CD4-positive, alpha-beta memory T cell (primary cell): ENCODE data around the gene ZNF407. TPM values are rescaled to one million over a fixed set of nuclear protein-coding genes. Genes with fewer than 3 reads are reported as not detected.
"Not testable (repeated sequence)": the region's sequence is repeated elsewhere in the genome, so short reads cannot be mapped to it uniquely, and the experiment has no call there.

ENCODE experiments used
- CTCF ChIA-PET: fragments of 350-600 bp; sonication (Branson Sonifier 250); formaldehyde crosslinking; loops from one replicate; lab custom pipeline; 2021; ENCODE audit warnings: inconsistent platforms; ENCODE audit not compliant: partially characterized antibody; lab: Charles Lee
- POLR2A ChIA-PET: fragments of 350-600 bp; sonication (Branson Sonifier 250); formaldehyde crosslinking; loops from one replicate; lab custom pipeline; 2021; ENCODE audit not compliant: partially characterized antibody; lab: Charles Lee
- DNase-seq, 5 donors: peaks; one replicate each; pipeline versions ENCODE4 v3.0.0 to v3.0.0-alpha.2; 2020 to 2022; ENCODE audit warnings: mixed read lengths in 1 of 5
- H3K27ac ChIP-seq: one replicate; pipeline ENCODE4 v1.7.0; 2013; ENCODE audit warnings: low read depth, low read length
- H3K27me3 ChIP-seq: 2 replicates; pipeline ENCODE4 v1.7.0; 2013; ENCODE audit warnings: mild to moderate bottlenecking, low read length, moderate library complexity; ENCODE audit not compliant: insufficient read depth
- H3K36me3 ChIP-seq: 2 replicates; pipeline ENCODE4 v1.7.0; 2013; ENCODE audit warnings: mild to moderate bottlenecking, low read length, moderate library complexity; ENCODE audit not compliant: insufficient read depth
- H3K4me1 ChIP-seq: 2 replicates; pipeline ENCODE4 v1.7.0; 2013; ENCODE audit warnings: mild to moderate bottlenecking, low read length, moderate library complexity; ENCODE audit not compliant: insufficient read depth
- H3K4me3 ChIP-seq, 2 donors: one replicate each; pipeline ENCODE4 v1.7.0; 2013; ENCODE audit warnings: low read length in 2 of 2, mild to moderate bottlenecking in 1 of 2
- H3K9me3 ChIP-seq, 2 donors: one replicate each; pipeline ENCODE4 v1.7.0; 2013; ENCODE audit warnings: low read length in 2 of 2, control low read depth in 1 of 2; ENCODE audit not compliant: control insufficient read depth in 1 of 2
- H3K27ac Mint-ChIP-seq, 7 donors: one replicate each; pipeline ENCODE4 v1.8.0; 2020 to 2021; ENCODE audit warnings: mixed read lengths in 7 of 7, mild to moderate bottlenecking in 6 of 7, inconsistent platforms in 3 of 7, moderate library complexity in 3 of 7
- H3K27me3 Mint-ChIP-seq, 2 donors: one replicate each; pipeline ENCODE4 v1.8.0; 2020 to 2021; ENCODE audit warnings: mixed read lengths in 2 of 2
- H3K36me3 Mint-ChIP-seq, 2 donors: one replicate each; pipeline ENCODE4 v1.8.0; 2020 to 2021; ENCODE audit warnings: mixed read lengths in 2 of 2, inconsistent platforms in 1 of 2, mild to moderate bottlenecking in 1 of 2
- H3K4me1 Mint-ChIP-seq, 4 donors: one replicate each; pipeline ENCODE4 v1.8.0; 2020 to 2021; ENCODE audit warnings: mixed read lengths in 4 of 4, mild to moderate bottlenecking in 1 of 4
- H3K4me3 Mint-ChIP-seq, 8 donors: one replicate each; pipeline ENCODE4 v1.8.0; 2020 to 2021; ENCODE audit warnings: mixed read lengths in 8 of 8, mild to moderate bottlenecking in 7 of 8, moderate library complexity in 6 of 8, inconsistent platforms in 3 of 8
- H3K9me3 Mint-ChIP-seq, 8 donors: one replicate each; pipeline ENCODE4 v1.8.0; 2020 to 2021; ENCODE audit warnings: mixed read lengths in 8 of 8, mild to moderate bottlenecking in 5 of 8, inconsistent platforms in 3 of 8, moderate library complexity in 1 of 8
- intact Hi-C: fragments of 100-400 bp; cut with micrococcal nuclease; formaldehyde crosslinking; loops from one replicate; pipeline ENCODE4 v1.15.1; 2023
- polyA plus RNA-seq, 2 donors: library from polyadenylated mRNA; unstranded; fragments of 300-500 nt; fragmentation: Illumina TruSeq; gene quantifications; one replicate each; pipeline ENCODE4 v1.2.3, GENCODE V29; 2021
- total RNA-seq, 2 experiments: library from RNA; stranded (reverse); gene quantifications; one replicate each; pipeline ENCODE4 v1.2.3, GENCODE V29; 2021

The ZNF407 gene
- total and polyA plus RNA-seq, 4 experiments from 2014 or later, result 1.8 to 26.9 (median 15.3) TPM

DNA sequence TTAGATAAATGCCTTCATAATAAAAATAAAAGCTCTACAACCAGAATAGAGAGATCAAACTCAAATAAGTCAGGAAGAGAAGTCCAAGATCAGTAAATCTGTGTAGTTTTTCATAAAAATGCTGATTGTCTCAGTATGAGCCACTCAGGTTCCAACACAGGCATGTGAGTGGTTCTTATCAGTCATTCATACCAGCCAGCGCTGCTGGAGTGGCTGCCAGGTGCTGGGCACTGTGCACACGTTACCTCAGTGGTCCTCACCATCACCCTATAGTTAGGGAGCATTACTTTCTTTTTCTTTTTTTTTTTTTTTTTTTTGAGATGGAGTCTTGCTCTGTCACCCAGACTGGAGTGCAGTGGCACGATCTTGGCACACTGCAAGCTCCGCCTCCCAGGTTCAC lies 39.6 kb upstream of the ZNF407 start:
- no peak overlapping the region for H3K27ac Mint-ChIP-seq
- ChIA-PET CTCF (no interaction called here), POLR2A (no interaction called here)
- Histone ChIP-seq H3K9me3 (no peaks in the 10 kb centered on the region), H3K4me1 (no peaks in the 10 kb centered on the region), H3K4me3 (no peak overlapping the region), H3K27ac (no peak overlapping the region), H3K36me3 (no peaks in the 10 kb centered on the region), H3K27me3 (no peaks in the 10 kb centered on the region)
- H3K27me3 Mint-ChIP-seq, result peaks cover 11 to 12% of the 10 kb centered on the region in 2 donors
- H3K36me3 Mint-ChIP-seq, result no peaks in the 10 kb centered on the region
- intact Hi-C loops, result no loop called here
- H3K4me3 Mint-ChIP-seq, result no peak overlapping the region
- H3K4me1 Mint-ChIP-seq, result no peaks in the 10 kb centered on the region
- H3K9me3 Mint-ChIP-seq, result no peaks in the 10 kb centered on the region
- DNase-seq, result no peak

DNA sequence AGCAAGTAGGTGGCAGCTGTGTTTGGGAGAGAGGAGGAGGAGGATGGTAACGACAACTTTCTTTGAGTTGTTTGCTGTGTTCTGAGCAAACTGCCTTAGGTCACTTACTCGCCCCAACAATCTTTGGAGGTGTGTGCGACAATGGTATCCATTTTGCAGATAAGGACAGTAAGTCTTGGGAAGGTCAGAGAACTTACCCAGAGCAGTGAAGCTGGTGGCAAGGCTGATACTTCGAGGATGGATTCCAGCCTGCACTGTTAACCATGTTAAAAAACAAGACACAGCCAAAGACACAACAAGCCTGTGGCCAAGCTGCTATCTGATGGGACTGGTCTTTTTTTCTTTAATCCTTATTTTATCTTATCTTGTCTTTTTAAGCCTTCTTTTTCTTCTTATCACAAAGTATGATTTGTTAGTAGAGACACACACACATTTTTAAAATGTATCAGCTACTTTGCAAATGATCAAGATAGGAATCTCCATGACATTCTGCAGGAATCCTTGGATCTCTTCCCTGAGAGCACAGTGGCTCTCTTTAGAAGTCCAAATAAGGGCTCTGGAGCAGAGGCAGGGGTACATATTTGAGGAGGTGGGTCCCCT lies 35.4 kb upstream of the ZNF407 start:
- intact Hi-C loops, result no loop called here
- peaks cover 5 to 13% of the 10 kb centered on the region in 2 donors for H3K27me3 Mint-ChIP-seq
- no peaks in the 10 kb centered on the region for H3K36me3 Mint-ChIP-seq
- ChIA-PET CTCF (interaction anchor here (3.1 kb wide), 1 partner anchor 10 kb away, joined by 13 read pairs; no protein-coding TSS in a partner anchor), POLR2A (no interaction called here)
- no peak overlapping the region for H3K27ac ChIP-seq
- H3K27me3 ChIP-seq, result no peaks in the 10 kb centered on the region
- peak overlapping the region in 1 of 7 donors; percentile 36 for H3K27ac Mint-ChIP-seq
- no peaks in the 10 kb centered on the region for H3K36me3 ChIP-seq
- DNase-seq, result no peak
- no peaks in the 10 kb centered on the region for H3K4me1 ChIP-seq
- no peak overlapping the region for H3K4me3 Mint-ChIP-seq
- no peaks in the 10 kb centered on the region for H3K9me3 ChIP-seq
- peaks cover 0 to 18% (median 6%) of the 10 kb centered on the region in 8 donors for H3K9me3 Mint-ChIP-seq
- H3K4me1 Mint-ChIP-seq, result no peaks in the 10 kb centered on the region
- H3K4me3 ChIP-seq, result no peak overlapping the region

DNA sequence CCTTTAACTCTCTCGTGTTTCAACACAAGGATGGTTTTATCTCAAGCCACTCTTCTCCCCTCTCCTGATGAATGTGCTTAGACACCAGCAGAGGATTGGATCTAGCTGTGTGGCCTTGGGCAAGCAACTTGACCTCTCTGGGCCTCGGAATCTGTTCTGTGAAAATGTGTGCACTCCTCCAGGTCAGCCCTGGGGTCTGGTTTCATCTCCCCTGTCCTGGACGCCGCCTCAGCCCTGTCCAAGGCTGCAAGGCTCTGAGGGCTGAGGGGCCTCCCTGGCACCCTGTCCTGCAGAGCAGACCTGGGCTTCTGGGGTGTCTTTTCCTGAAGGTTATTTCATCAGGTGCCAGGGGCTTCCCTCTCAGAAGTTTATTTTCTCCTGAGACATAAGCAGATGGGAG lies 34.9 kb upstream of the ZNF407 start:
- DNase-seq, result no peak
- H3K4me1 Mint-ChIP-seq, result no peaks in the 10 kb centered on the region
- no peak overlapping the region for H3K4me3 Mint-ChIP-seq
- H3K27me3 ChIP-seq, result no peaks in the 10 kb centered on the region
- H3K27me3 Mint-ChIP-seq, result peaks cover 5 to 10% of the 10 kb centered on the region in 2 donors
- H3K9me3 ChIP-seq, result no peaks in the 10 kb centered on the region
- H3K4me3 ChIP-seq, result no peak overlapping the region
- CTCF ChIA-PET, result interaction anchor here (3.1 kb wide), 1 partner anchor 11 kb away, joined by 13 read pairs; no protein-coding TSS in a partner anchor
- no peaks in the 10 kb centered on the region for H3K4me1 ChIP-seq
- H3K36me3 Mint-ChIP-seq, result no peaks in the 10 kb centered on the region
- H3K36me3 ChIP-seq, result no peaks in the 10 kb centered on the region
- peaks cover 0 to 18% (median 6%) of the 10 kb centered on the region in 8 donors for H3K9me3 Mint-ChIP-seq
- intact Hi-C loops, result no loop called here
- no peak overlapping the region for H3K27ac ChIP-seq
- POLR2A ChIA-PET, result no interaction called here
- H3K27ac Mint-ChIP-seq, result no peak overlapping the region

DNA sequence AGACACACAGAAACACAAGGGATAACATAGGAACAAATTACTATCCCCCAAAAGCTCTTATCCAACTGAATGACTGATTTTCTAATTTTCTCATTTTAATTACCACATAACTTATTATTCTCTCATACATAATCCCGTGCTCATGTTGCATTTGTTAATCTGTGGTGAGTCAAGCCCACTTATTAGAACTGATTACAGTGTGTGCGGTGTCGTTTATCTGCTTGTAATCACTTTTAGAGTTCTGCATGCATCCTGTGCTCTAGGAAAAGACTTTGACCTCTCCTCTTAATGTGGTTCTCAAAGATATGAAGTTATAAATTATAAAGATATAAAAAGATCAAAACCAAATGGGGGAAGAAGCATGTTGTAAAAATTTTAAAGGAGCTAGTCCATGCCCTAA lies 33.7 kb upstream of the ZNF407 start:
- no peak overlapping the region for H3K27ac Mint-ChIP-seq
- H3K4me1 ChIP-seq, result no peaks in the 10 kb centered on the region
- H3K36me3 ChIP-seq, result no peaks in the 10 kb centered on the region
- ChIA-PET CTCF (interaction anchor here (2.3 kb wide), 1 partner anchor 12 kb away, joined by 8 read pairs; no protein-coding TSS in a partner anchor), POLR2A (no interaction called here)
- H3K4me1 Mint-ChIP-seq, result no peaks in the 10 kb centered on the region
- peaks cover 0 to 18% (median 6%) of the 10 kb centered on the region in 8 donors for H3K9me3 Mint-ChIP-seq
- no peak overlapping the region for H3K27ac ChIP-seq
- no peaks in the 10 kb centered on the region for H3K9me3 ChIP-seq
- no peak overlapping the region for H3K4me3 Mint-ChIP-seq
- no peaks in the 10 kb centered on the region for H3K27me3 ChIP-seq
- intact Hi-C loops, result no loop called here
- H3K27me3 Mint-ChIP-seq, result peaks cover 16 to 19% of the 10 kb centered on the region in 2 donors
- no peak for DNase-seq
- no peak overlapping the region for H3K4me3 ChIP-seq
- H3K36me3 Mint-ChIP-seq, result no peaks in the 10 kb centered on the region

DNA sequence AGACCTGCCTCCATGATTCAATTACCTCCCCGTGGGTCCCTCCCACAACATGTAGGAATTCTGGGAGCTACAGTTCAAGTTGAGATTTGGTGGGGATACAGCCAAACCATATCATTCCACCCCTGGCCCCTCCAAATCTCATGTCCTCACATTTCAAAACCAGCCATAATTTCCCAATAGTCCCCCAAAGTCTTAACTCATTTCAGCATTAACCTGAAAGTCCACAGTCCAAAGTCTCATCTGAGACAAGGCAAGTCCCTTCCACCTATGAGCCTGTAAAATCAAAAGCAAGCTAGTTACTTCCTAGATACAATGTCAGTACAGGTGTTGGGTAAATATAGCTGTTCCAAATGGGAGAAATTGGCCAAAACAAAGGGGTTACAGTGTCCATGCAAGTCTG lies 32.5 kb upstream of the ZNF407 start:
- H3K4me1 Mint-ChIP-seq, H3K27ac Mint-ChIP-seq, DNase-seq, H3K27ac ChIP-seq, H3K4me1 ChIP-seq, H3K36me3 Mint-ChIP-seq, H3K4me3 ChIP-seq, H3K4me3 Mint-ChIP-seq, H3K9me3 ChIP-seq, H3K36me3 ChIP-seq, intact Hi-C loops, POLR2A ChIA-PET, H3K27me3 ChIP-seq: not testable (repeated sequence)
- Mint-ChIP-seq H3K9me3 (peaks cover 0 to 18% (median 6%) of the 10 kb centered on the region in 8 donors), H3K27me3 (peaks cover 18 to 21% of the 10 kb centered on the region in 2 donors)
- CTCF ChIA-PET, result interaction anchor here (2.3 kb wide), 1 partner anchor 13 kb away, joined by 8 read pairs; no protein-coding TSS in a partner anchor

DNA sequence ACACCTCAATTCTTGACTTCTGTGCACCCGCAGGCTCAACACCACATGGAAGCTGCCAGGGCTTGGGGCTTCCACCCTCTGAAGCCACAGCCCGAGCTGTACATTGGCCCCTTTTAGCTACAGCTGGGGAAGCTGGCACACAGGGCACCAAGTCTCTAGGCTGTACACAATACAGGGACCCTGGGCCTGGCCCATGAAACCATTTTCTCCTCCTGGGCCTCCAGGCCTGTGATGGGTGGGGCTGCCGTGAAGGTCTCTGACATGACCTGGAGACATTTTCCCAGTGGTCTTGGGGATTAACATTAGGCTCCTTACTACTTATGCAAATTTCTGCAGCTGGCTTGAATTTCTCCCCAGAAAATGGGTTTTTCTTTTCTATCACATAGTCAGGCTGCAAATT lies 31.7 kb upstream of the ZNF407 start:
- Mint-ChIP-seq H3K9me3 (peaks cover 0 to 18% (median 6%) of the 10 kb centered on the region in 8 donors), H3K27me3 (peaks cover 18 to 22% of the 10 kb centered on the region in 2 donors)
- H3K4me3 ChIP-seq, H3K36me3 Mint-ChIP-seq, H3K27ac Mint-ChIP-seq, DNase-seq, H3K4me1 ChIP-seq, POLR2A ChIA-PET, H3K36me3 ChIP-seq, H3K9me3 ChIP-seq, H3K4me1 Mint-ChIP-seq, H3K27ac ChIP-seq, intact Hi-C loops, H3K27me3 ChIP-seq, H3K4me3 Mint-ChIP-seq: not testable (repeated sequence)
- CTCF ChIA-PET, result interaction anchor here (2.3 kb wide), 1 partner anchor 14 kb away, joined by 8 read pairs; no protein-coding TSS in a partner anchor

DNA sequence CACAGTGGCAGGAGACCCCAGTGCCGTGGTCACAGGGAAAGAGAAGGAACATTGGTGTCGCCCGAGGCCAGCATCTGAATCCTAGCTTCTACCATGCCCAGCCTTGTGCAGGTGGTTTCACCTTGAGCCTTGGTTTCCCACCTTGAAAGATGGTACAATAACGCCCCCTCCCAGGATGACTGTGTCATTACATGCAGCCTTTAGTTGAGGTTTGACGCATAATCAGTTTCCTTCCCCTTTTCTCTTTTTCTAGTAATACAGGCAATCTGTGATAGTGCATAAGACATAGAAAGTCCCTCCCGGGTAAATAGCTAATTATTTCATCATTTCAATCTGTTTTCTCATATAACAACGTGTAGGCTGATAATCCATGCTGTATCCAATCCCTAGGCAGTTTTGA lies 29.8 kb upstream of the ZNF407 start:
- Histone ChIP-seq H3K9me3 (no peaks in the 10 kb centered on the region), H3K4me3 (no peak overlapping the region), H3K4me1 (no peaks in the 10 kb centered on the region), H3K27ac (no peak overlapping the region), H3K36me3 (no peaks in the 10 kb centered on the region), H3K27me3 (no peaks in the 10 kb centered on the region)
- no peaks in the 10 kb centered on the region for H3K36me3 Mint-ChIP-seq
- no peaks in the 10 kb centered on the region for H3K4me1 Mint-ChIP-seq
- H3K4me3 Mint-ChIP-seq, result no peak overlapping the region
- peaks cover 18 to 20% of the 10 kb centered on the region in 2 donors for H3K27me3 Mint-ChIP-seq
- H3K27ac Mint-ChIP-seq, result no peak overlapping the region
- intact Hi-C loops, result no loop called here
- ChIA-PET CTCF (no interaction called here), POLR2A (no interaction called here)
- peaks cover 0 to 18% (median 6%) of the 10 kb centered on the region in 8 donors for H3K9me3 Mint-ChIP-seq
- DNase-seq, result no peak
